GM12874 (cell line): Measurements from ENCODE around the gene NR2F1-AS1.

Source experiments
- CTCF ChIP-seq: IDR thresholded peaks from 2 replicates; pipeline ENCODE4 v1.5.1; 2011; ENCODE audit warnings: low read depth, mild to moderate bottlenecking, control low read depth, low read length, moderate library complexity; ENCODE audit not compliant: insufficient read depth

The NR2F1-AS1 gene

GRCh38 chr5:93403141-93403928 lies 177.7 kb downstream of the NR2F1-AS1 start:
- no peak for TF ChIP-seq CTCF

DNA sequence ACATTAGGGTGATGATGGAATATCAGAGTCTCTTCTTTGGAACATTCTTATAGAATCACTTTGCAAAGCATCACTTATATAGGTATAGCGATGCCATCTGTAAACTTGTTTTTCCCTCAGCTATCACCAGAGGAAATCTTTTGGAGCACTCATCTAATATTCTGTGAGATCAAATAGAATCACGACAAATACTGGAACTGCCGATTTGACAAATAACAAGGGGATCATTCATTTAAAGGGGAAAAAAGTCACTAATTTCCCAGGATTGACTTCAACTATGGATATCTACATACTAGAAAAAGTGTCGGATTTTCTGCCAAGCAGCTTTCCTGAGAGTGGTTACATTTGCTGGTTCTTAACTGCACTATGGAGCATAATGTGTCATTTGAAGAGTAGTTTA lies 178.6 kb downstream of the NR2F1-AS1 start:
- TF ChIP-seq CTCF, result no peak

- TF ChIP-seq CTCF, result no peak
Measured at GRCh38 chr5:93401634-93402213, 179.3 kb downstream of the NR2F1-AS1 start.

- no peak for TF ChIP-seq CTCF
Measured at GRCh38 chr5:93399675-93400074, 181.3 kb downstream of the NR2F1-AS1 start.

- no peak for TF ChIP-seq CTCF
Measured at GRCh38 chr5:93395971-93396379, 185.0 kb downstream of the NR2F1-AS1 start.

- no peak for TF ChIP-seq CTCF
Measured at GRCh38 chr5:93395010-93395409, 186.0 kb downstream of the NR2F1-AS1 start.

DNA sequence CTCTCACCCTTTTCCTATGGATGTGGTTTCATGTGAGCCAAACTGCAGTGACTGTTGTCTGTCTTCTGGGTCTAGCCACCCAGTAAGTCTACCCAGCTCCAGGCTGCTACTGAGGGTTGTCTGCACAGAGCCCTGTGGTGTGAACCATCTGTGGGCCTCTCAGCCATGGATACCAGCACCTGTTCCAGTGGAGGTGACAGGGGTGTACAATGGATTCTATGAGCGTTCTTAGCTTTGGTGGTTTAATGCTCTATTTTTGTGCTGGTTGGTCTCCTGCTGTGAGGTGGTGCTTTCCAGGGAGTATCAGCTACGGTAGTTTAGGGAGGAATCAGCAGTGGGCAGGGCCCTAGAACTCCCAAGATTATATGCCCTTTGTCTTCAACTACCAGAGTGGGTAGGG lies 186.7 kb downstream of the NR2F1-AS1 start:
- TF ChIP-seq CTCF, result no peak
